MCF 10A (cell line): ENCODE results near the gene OSCP1. TPM values are rescaled to one million over a fixed set of nuclear protein-coding genes. Genes with fewer than 3 reads are reported as not detected.
A peak's percentile ranks its signal among the peaks of the same experiment; 100 is the strongest.

Experiments used
- BruUV-seq: library from RNA; stranded (reverse); fragments of 400-500 nt; replicated peaks from 2 replicates; lab custom pipeline; 2021; lab: Mats Ljungman, UMichigan
- CTCF ChIA-PET: fragments of 300-600 bp; sonication (Branson Sonifier 250); formaldehyde crosslinking; extraction: SDS; loops from one replicate; lab custom pipeline; 2021; ENCODE audit warnings: antibody characterized with exemption, inconsistent platforms; lab: Yijun Ruan, JAX
- POLR2A ChIA-PET: fragments of 300-600, 350-650 bp; sonication (Branson Sonifier 250); formaldehyde crosslinking; extraction: SDS; loops from one replicate; lab custom pipeline; 2020; ENCODE audit warnings: antibody characterized with exemption, inconsistent platforms; lab: Yijun Ruan, JAX
- DNase-seq: peaks from one replicate; pipeline ENCODE4 v3.0.0-alpha.2; 2018; ENCODE audit not compliant: unreplicated experiment
- H3K27ac Mint-ChIP-seq: one replicate; pipeline ENCODE4 v1.8.0; 2022; ENCODE audit warnings: mild to moderate bottlenecking, low read depth, mixed read lengths; ENCODE audit not compliant: unreplicated experiment
- H3K27me3 Mint-ChIP-seq: one replicate; pipeline ENCODE4 v1.8.0; 2022; ENCODE audit warnings: mixed read lengths; ENCODE audit not compliant: insufficient read depth, unreplicated experiment
- H3K36me3 Mint-ChIP-seq: one replicate; pipeline ENCODE4 v1.8.0; 2022; ENCODE audit warnings: mild to moderate bottlenecking, moderate library complexity, mixed read lengths; ENCODE audit not compliant: insufficient read depth, unreplicated experiment
- H3K4me1 Mint-ChIP-seq: one replicate; pipeline ENCODE4 v1.8.0; 2022; ENCODE audit warnings: mixed read lengths; ENCODE audit not compliant: insufficient read depth, unreplicated experiment
- H3K4me3 Mint-ChIP-seq: one replicate; pipeline ENCODE4 v1.8.0; 2022; ENCODE audit warnings: mild to moderate bottlenecking, moderate library complexity, mixed read lengths; ENCODE audit not compliant: unreplicated experiment
- H3K9me3 Mint-ChIP-seq: one replicate; pipeline ENCODE4 v1.8.0; 2022; ENCODE audit warnings: mixed read lengths; ENCODE audit not compliant: unreplicated experiment
- intact Hi-C: fragments of 100-400 bp; cut with micrococcal nuclease; formaldehyde crosslinking; loops from 2 replicates; pipeline ENCODE4 v1.14.1; 2022
- total RNA-seq: library from RNA; stranded (reverse); gene quantifications from 2 replicates; pipeline ENCODE4 v1.2.3, GENCODE V29; 2022
- TF ChIP-seq, protein P1 (sequence below): fragments of 200-600 bp; IDR thresholded peaks from one replicate; pipeline ENCODE4 v1.8.0; 2022; ENCODE audit warnings: antibody characterized with exemption, mild to moderate bottlenecking; ENCODE audit not compliant: unreplicated experiment

Gene OSCP1
- total RNA-seq, 1 experiment from 2014 or later = 7.6 TPM

DNA sequence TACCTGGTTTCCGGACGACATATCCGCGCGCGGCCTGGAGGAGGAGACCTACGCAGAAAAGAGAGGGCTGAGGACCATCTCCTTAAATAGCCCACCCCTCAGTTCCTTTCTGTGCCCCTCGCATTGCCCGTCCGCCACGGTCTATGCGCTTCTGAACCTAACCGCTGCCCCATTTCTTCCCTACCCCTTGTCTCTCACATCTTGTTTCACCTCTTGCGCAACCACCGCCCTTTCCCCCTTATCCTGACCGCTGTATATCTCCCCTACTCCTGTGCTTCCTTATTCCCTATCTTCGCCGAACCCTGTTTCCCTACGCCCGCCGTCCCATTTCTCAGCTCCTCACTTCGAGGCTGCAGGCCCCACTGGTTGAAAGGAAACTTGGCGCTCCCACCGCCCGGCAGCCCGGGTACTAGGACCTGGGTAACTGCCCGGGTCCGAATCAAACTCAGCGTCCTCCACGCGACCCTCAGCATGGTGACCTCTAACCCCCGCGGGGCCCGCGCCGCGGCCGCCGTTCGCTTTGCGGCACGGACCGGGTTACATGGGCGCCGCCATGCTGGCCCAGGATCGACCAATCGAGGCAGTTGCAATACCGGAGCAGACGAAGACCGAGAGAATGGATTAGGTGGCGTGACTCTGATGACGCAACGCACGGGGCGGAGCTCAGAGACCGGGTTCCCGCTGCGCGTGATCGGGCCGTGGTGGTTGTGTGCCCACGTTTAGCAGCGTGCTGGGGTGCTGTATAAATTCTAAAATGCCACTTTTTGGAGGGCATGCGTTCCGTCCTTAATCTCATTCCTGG is 13.8 kb upstream of the OSCP1 start, which contains the start of gene MRPS15:
Gene MRPS15, minus strand, starts transcription at position 582 of the 802 bp plus-strand sequence. Its CDS starts 109 bp downstream, at position 473.
- TF ChIP-seq, protein P1, sequence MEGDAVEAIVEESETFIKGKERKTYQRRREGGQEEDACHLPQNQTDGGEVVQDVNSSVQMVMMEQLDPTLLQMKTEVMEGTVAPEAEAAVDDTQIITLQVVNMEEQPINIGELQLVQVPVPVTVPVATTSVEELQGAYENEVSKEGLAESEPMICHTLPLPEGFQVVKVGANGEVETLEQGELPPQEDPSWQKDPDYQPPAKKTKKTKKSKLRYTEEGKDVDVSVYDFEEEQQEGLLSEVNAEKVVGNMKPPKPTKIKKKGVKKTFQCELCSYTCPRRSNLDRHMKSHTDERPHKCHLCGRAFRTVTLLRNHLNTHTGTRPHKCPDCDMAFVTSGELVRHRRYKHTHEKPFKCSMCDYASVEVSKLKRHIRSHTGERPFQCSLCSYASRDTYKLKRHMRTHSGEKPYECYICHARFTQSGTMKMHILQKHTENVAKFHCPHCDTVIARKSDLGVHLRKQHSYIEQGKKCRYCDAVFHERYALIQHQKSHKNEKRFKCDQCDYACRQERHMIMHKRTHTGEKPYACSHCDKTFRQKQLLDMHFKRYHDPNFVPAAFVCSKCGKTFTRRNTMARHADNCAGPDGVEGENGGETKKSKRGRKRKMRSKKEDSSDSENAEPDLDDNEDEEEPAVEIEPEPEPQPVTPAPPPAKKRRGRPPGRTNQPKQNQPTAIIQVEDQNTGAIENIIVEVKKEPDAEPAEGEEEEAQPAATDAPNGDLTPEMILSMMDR = no peak
- intact Hi-C loops = no loop called here
- peaks cover 14% of the 10 kb centered on the region for H3K36me3 Mint-ChIP-seq

GRCh38 chr1:36463463-36463802 is 13.2 kb upstream of the OSCP1 start:
- ChIA-PET POLR2A (interaction anchor here (0.6 to 2.4 kb wide), 12 partner anchors 8 to 1575 kb away, joined by 3 to 47 read pairs (median 4); partner anchors contain the start of genes OSCP1, TRAPPC3 and UTP11), CTCF (interaction anchor here (0.5 to 1.5 kb wide), 2 partner anchors 53 to 995 kb away, joined by 3 to 4 read pairs; no protein-coding TSS in a partner anchor)
- Mint-ChIP-seq H3K27me3 (no peaks in the 10 kb centered on the region), H3K4me3 (peak overlapping the region; percentile 99), H3K9me3 (no peaks in the 10 kb centered on the region), H3K36me3 (peaks cover 15% of the 10 kb centered on the region), H3K4me1 (peaks cover 15% of the 10 kb centered on the region), H3K27ac (peak overlapping the region; percentile 97)
- intact Hi-C loops = no loop called here
- TF ChIP-seq, protein P1 = no peak
- DNase-seq = no peak
- no TSS peak for BruUV-seq

More for the DNA sequence above, 13.8 kb upstream of the OSCP1 start, which contains the start of gene MRPS15:
- no peaks in the 10 kb centered on the region for H3K9me3 Mint-ChIP-seq
- peak within 1 kb of the TSS; percentile 99 for H3K4me3 Mint-ChIP-seq
- H3K4me1 Mint-ChIP-seq = peaks cover 15% of the 10 kb centered on the region
- CTCF ChIA-PET = interaction anchor here (0.5 to 1.5 kb wide), 3 partner anchors 9 to 995 kb away, joined by 3 to 4 read pairs (median 4); no protein-coding TSS in a partner anchor
- no TSS peak for BruUV-seq
- peak; percentile 95 for DNase-seq
- peak within 1 kb of the TSS; percentile 97 for H3K27ac Mint-ChIP-seq
- POLR2A ChIA-PET = interaction anchor here (0.6 to 2.4 kb wide), 19 partner anchors 9 to 1598 kb away, joined by 3 to 47 read pairs (median 4); partner anchors contain the start of genes OSCP1, TRAPPC3 and UTP11
- H3K27me3 Mint-ChIP-seq = no peaks in the 10 kb centered on the region

- Mint-ChIP-seq H3K27me3 (no peaks in the 10 kb centered on the region), H3K4me3 (no peak overlapping the region), H3K9me3 (no peaks in the 10 kb centered on the region), H3K36me3 (peaks cover 53% of the 10 kb centered on the region), H3K27ac (no peak overlapping the region), H3K4me1 (peaks cover 6% of the 10 kb centered on the region)
- intact Hi-C loops = no loop called here
- DNase-seq = no peak
- POLR2A ChIA-PET = interaction anchor here (1.4 kb wide), 1 partner anchor 9 kb away, joined by 7 read pairs; the partner anchor contains the start of gene OSCP1
- TF ChIP-seq, protein P1 = no peak
- no TSS peak for BruUV-seq
- CTCF ChIA-PET = no interaction called here
These were observed 8.7 kb upstream of the OSCP1 start for GRCh38 chr1:36458910-36459309.

DNA sequence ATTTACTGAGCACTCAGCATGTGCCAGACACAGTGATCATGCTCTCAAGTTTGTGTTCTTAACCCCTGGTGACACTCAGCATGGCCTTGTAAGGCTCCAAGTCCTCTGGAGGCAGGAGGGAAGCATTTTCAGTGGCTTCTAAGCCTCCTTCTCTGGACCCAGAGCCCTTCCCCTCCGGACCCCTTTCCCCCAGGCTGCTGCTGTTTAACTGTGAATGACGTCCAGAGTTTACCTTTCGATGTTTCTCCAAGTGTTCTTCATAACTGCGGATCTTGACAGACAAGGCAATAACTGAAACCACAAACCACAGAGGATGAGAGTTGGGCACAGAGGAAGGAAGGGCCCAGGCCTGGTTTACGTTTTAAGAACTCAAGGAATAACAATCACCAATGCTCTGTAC is 7.4 kb upstream of the OSCP1 start:
- intact Hi-C loops = no loop called here
- POLR2A ChIA-PET = no interaction called here
- no peaks in the 10 kb centered on the region for H3K9me3 Mint-ChIP-seq
- H3K27me3 Mint-ChIP-seq = no peaks in the 10 kb centered on the region
- TF ChIP-seq, protein P1 = no peak
- DNase-seq = no peak
- peaks cover 7% of the 10 kb centered on the region for H3K4me1 Mint-ChIP-seq
- H3K27ac Mint-ChIP-seq = no peak overlapping the region
- BruUV-seq = no TSS peak
- peaks cover 53% of the 10 kb centered on the region for H3K36me3 Mint-ChIP-seq
- CTCF ChIA-PET = no interaction called here
- H3K4me3 Mint-ChIP-seq = no peak overlapping the region
